PC-9 (cell line): ENCODE results near the gene GLYATL1.
"Not testable (repeated sequence)": the region's sequence is repeated elsewhere in the genome, so short reads cannot be mapped to it uniquely, and the experiment has no call there.

Experiments
- CTCF ChIP-seq: fragments of 200-600 bp; sonication (generic); conservative IDR thresholded peaks from 2 replicates; pipeline ENCODE4 v1.6.1; 2017; ENCODE audit warnings: mixed run types, antibody characterized with exemption, mild to moderate bottlenecking, moderate library complexity
- EZH2 ChIP-seq: fragments of 200-600 bp; sonication (generic); IDR thresholded peaks from 2 replicates; pipeline ENCODE4 v1.8.0; 2017; ENCODE audit warnings: antibody characterized with exemption, low read depth

GRCh38 chr11:59002006-59002405, 62.7 kb downstream of the GLYATL1 start:
- not testable (repeated sequence) for TF ChIP-seq CTCF, EZH2
